Central memory CD8-positive, alpha-beta T cell (primary cell): Measurements from ENCODE around the gene OPCML.

Experiments
- ATAC-seq: fragments of 150-1000 bp; cut with Tn5 transposase; replicated peaks from 2 replicates; pipeline ENCODE4 v1.10.0; 2022; ENCODE audit warnings: mild to moderate bottlenecking, moderate FRiP score, moderate number of reproducible peaks; ENCODE audit not compliant: poor library complexity, severe bottlenecking; ENCODE audit errors: extremely low read depth
- DNase-seq, 2 donors: peaks; one replicate each; pipeline ENCODE4 v3.0.0; 2021; ENCODE audit warnings: low spot score in 2 of 2
- H3K27ac Mint-ChIP-seq: one replicate; pipeline ENCODE4 v1.8.0; 2022; ENCODE audit warnings: low read depth, mild to moderate bottlenecking, moderate library complexity, mixed read lengths
- H3K27me3 Mint-ChIP-seq: one replicate; pipeline ENCODE4 v1.8.0; 2022; ENCODE audit warnings: mixed read lengths
- H3K36me3 Mint-ChIP-seq: one replicate; pipeline ENCODE4 v1.8.0; 2022; ENCODE audit warnings: mild to moderate bottlenecking, moderate library complexity, mixed read lengths; ENCODE audit not compliant: insufficient read depth
- H3K4me1 Mint-ChIP-seq: one replicate; pipeline ENCODE4 v1.8.0; 2022; ENCODE audit warnings: mixed read lengths
- H3K4me3 Mint-ChIP-seq: one replicate; pipeline ENCODE4 v1.8.0; 2022; ENCODE audit warnings: mild to moderate bottlenecking, moderate library complexity, mixed read lengths
- H3K9me3 Mint-ChIP-seq: one replicate; pipeline ENCODE4 v1.8.0; 2022; ENCODE audit warnings: mixed read lengths

OPCML gene

GRCh38 chr11:133323354-133323753, 208.9 kb downstream of the OPCML start:
- H3K4me3 Mint-ChIP-seq, result no peak overlapping the region
- DNase-seq (no peak), ATAC-seq (no peak)
- H3K27me3 Mint-ChIP-seq, result no peaks in the 10 kb centered on the region
- no peaks in the 10 kb centered on the region for H3K36me3 Mint-ChIP-seq
- H3K9me3 Mint-ChIP-seq, result peaks cover 11% of the 10 kb centered on the region
- H3K4me1 Mint-ChIP-seq, result no peaks in the 10 kb centered on the region
- H3K27ac Mint-ChIP-seq, result no peak overlapping the region

GRCh38 chr11:133318221-133318620, 214.1 kb downstream of the OPCML start:
- Mint-ChIP-seq H3K4me3 (no peak overlapping the region), H3K27me3 (no peaks in the 10 kb centered on the region), H3K36me3 (no peaks in the 10 kb centered on the region), H3K27ac (no peak overlapping the region), H3K4me1 (no peaks in the 10 kb centered on the region), H3K9me3 (peaks cover 11% of the 10 kb centered on the region)
- DNase-seq (no peak), ATAC-seq (no peak)

- Mint-ChIP-seq H3K27me3 (no peaks in the 10 kb centered on the region), H3K4me1 (no peaks in the 10 kb centered on the region), H3K9me3 (peaks cover 18% of the 10 kb centered on the region), H3K27ac (no peak overlapping the region), H3K36me3 (no peaks in the 10 kb centered on the region), H3K4me3 (no peak overlapping the region)
- ATAC-seq (no peak), DNase-seq (no peak)
Observed at GRCh38 chr11:133311230-133311629, 221.1 kb downstream of the OPCML start.

GRCh38 chr11:133306019-133306418, 226.3 kb downstream of the OPCML start:
- Mint-ChIP-seq H3K27me3 (no peaks in the 10 kb centered on the region), H3K4me1 (no peaks in the 10 kb centered on the region), H3K27ac (no peak overlapping the region), H3K4me3 (no peak overlapping the region), H3K9me3 (peaks cover 16% of the 10 kb centered on the region), H3K36me3 (no peaks in the 10 kb centered on the region)
- no peak for ATAC-seq
- no peak for DNase-seq

DNA sequence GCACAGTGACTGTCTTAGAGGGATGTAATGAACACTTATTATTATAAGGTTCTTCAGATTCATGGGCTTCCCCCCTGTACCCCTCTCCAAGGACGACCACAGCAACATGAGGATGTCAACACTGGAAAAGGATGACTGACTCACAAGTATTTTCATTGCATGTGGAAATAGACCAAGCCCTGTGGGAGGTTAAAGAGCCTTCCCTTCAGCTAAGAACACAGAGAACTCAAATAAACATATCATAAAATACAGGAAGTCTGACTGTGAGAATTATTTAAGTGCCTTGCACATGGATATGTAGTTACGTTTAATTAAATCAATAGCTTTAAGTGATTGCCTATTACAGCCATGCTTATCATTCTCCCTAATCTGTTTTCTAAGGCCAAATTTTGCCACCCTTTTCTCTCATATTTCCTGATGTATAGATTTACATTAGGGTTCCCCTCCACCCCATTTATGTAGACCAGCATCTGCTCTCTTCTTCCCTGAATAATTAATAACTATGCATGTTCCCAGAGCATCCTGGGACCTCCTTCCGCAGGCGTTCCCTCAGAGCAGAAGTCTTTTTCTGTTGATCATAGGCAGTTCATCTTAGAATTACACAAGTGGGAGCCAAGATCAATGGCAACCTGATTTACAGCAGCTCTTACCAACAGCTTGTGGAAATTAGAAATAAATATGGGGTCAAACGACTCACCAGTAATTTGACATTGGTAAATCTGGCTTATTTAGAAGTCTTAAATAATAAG, 226.9 kb downstream of the OPCML start:
- Mint-ChIP-seq H3K27me3 (no peaks in the 10 kb centered on the region), H3K9me3 (peaks cover 20% of the 10 kb centered on the region), H3K36me3 (no peaks in the 10 kb centered on the region), H3K4me1 (no peaks in the 10 kb centered on the region), H3K4me3 (no peak overlapping the region), H3K27ac (no peak overlapping the region)
- DNase-seq, result no peak
- ATAC-seq, result no peak

DNA sequence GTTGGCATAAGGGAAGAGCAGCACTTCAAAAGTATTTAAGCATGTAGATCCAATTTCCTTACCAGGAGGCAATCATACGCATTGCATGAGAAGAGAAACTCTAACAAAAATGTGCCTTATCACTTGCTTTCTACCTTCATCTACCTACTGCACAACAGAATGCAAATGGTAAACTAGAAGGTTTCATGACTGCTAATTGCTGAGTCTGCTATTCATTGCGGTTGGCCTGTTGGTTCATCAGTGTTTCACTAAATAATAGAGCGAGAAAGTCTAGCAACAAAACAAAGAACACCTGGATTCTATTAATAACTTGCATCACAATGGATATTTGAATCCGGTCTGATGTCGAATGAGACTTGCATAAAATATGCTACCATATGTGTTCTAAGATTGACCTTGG, 229.0 kb downstream of the OPCML start:
- Mint-ChIP-seq H3K36me3 (no peaks in the 10 kb centered on the region), H3K27me3 (no peaks in the 10 kb centered on the region), H3K4me3 (no peak overlapping the region), H3K4me1 (no peaks in the 10 kb centered on the region), H3K27ac (no peak overlapping the region), H3K9me3 (peaks cover 23% of the 10 kb centered on the region)
- no peak for ATAC-seq
- DNase-seq, result no peak

GRCh38 chr11:133302056-133302455, 230.2 kb downstream of the OPCML start:
- H3K36me3 Mint-ChIP-seq, result no peaks in the 10 kb centered on the region
- peaks cover 21% of the 10 kb centered on the region for H3K9me3 Mint-ChIP-seq
- no peak overlapping the region for H3K4me3 Mint-ChIP-seq
- DNase-seq, result no peak
- no peak overlapping the region for H3K27ac Mint-ChIP-seq
- ATAC-seq, result no peak
- H3K27me3 Mint-ChIP-seq, result no peaks in the 10 kb centered on the region
- H3K4me1 Mint-ChIP-seq, result no peaks in the 10 kb centered on the region

- Mint-ChIP-seq H3K27me3 (no peaks in the 10 kb centered on the region), H3K27ac (no peak overlapping the region), H3K9me3 (peaks cover 18% of the 10 kb centered on the region), H3K4me1 (no peaks in the 10 kb centered on the region), H3K36me3 (no peaks in the 10 kb centered on the region), H3K4me3 (no peak overlapping the region)
- no peak for ATAC-seq
- no peak for DNase-seq
Observed at GRCh38 chr11:133300666-133301065, 231.6 kb downstream of the OPCML start.

- no peaks in the 10 kb centered on the region for H3K4me1 Mint-ChIP-seq
- peaks cover 4% of the 10 kb centered on the region for H3K9me3 Mint-ChIP-seq
- H3K27ac Mint-ChIP-seq, result no peak overlapping the region
- no peak for ATAC-seq
- DNase-seq, result no peak
- H3K27me3 Mint-ChIP-seq, result no peaks in the 10 kb centered on the region
- no peaks in the 10 kb centered on the region for H3K36me3 Mint-ChIP-seq
- no peak overlapping the region for H3K4me3 Mint-ChIP-seq
Observed at GRCh38 chr11:133291780-133292179, 240.5 kb downstream of the OPCML start.

GRCh38 chr11:133285359-133285758, 246.9 kb downstream of the OPCML start:
- no peaks in the 10 kb centered on the region for H3K4me1 Mint-ChIP-seq
- ATAC-seq (no peak), DNase-seq (no peak)
- H3K36me3 Mint-ChIP-seq, result no peaks in the 10 kb centered on the region
- no peaks in the 10 kb centered on the region for H3K27me3 Mint-ChIP-seq
- no peak overlapping the region for H3K27ac Mint-ChIP-seq
- H3K4me3 Mint-ChIP-seq, result no peak overlapping the region
- peaks cover 15% of the 10 kb centered on the region for H3K9me3 Mint-ChIP-seq

DNA sequence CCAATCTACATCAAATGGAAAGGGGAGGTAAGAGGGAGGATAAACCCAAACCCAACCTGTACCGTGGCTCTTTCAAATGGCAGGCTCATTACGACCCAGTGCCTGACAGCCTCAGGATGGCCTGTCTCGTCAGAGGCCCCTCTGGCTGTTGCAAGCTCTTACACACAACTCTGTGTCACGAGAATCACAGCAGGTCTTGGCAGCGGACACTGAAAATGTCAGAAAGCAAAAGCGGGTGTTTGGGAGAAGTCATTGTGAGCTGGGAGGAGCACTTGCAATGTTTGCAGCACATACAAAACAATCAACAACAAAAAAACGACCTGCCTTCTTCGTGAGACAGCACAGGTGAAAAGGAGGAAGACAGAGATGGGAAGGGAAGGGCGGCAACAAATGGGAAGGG, 248.1 kb downstream of the OPCML start:
- Mint-ChIP-seq H3K4me3 (no peak overlapping the region), H3K9me3 (peaks cover 20% of the 10 kb centered on the region), H3K4me1 (no peaks in the 10 kb centered on the region), H3K27me3 (no peaks in the 10 kb centered on the region), H3K36me3 (no peaks in the 10 kb centered on the region), H3K27ac (no peak overlapping the region)
- DNase-seq (no peak), ATAC-seq (no peak)

DNA sequence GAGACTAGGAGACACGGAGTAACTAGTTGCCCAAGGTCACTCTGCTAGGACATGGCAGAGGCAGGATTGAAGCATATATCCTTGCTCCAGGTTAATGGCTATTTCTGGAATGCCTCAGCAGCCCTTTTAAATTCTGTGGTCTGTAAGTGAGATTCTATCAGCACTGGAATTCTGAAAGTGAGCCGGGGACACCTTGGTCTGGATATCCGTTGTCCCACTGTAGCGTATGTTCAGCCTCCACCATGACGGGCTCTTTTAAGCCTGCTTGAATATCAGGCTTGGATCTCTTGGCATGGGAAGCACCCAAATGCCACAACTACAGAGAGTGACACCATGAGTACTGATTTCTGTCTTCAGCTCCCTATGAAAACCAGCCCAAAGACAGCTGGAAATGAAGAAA, 254.4 kb downstream of the OPCML start:
- Mint-ChIP-seq H3K27me3 (no peaks in the 10 kb centered on the region), H3K4me1 (no peaks in the 10 kb centered on the region)

DNA sequence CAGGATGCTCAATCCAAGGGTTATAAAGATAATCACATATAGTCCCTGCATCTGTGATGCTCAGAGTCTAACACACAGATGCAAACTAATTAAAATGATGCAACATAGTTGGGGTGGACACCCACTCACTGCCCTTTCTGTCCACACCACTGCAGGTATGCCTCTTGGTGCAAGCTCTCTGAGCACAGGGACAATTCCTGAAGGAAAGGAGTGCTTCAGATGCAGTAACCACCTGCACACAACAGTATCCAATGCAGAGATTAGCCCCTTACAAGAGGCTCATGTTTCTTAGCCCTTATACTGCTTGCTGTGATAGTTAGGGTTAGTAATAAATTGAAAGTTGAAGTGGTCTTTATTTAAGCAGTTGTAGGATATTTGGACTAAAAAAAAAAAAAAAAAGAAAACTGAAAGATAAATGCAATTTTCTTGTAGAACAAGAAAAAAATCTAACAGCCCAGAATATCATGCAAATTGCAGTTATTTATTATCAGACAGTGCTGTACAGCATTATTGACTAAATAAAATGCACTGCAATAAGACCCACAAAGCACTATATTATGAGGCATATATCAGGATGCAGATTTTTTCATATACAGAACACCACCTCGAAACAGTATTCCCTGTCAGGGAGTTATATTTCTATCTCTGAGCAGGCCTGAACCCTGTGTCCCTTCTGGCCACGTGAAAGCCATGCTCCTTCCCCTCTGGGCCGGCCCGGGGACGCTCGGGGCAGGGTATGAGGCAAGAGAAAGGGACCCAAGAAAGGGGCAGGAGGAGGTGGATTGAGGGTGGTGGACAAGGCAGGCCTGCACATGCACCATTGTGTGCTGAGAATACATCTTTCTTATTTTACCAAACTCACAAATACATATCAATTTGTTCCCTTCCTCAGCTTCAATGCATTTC, 260.2 kb downstream of the OPCML start:
- Mint-ChIP-seq H3K27me3 (no peaks in the 10 kb centered on the region), H3K9me3 (peaks cover 5% of the 10 kb centered on the region)

More for the DNA sequence above, 254.4 kb downstream of the OPCML start:
- ATAC-seq (no peak), DNase-seq (no peak)
- no peaks in the 10 kb centered on the region for H3K36me3 Mint-ChIP-seq
- no peak overlapping the region for H3K4me3 Mint-ChIP-seq
- peaks cover 18% of the 10 kb centered on the region for H3K9me3 Mint-ChIP-seq
- no peak overlapping the region for H3K27ac Mint-ChIP-seq

More for the DNA sequence above, 260.2 kb downstream of the OPCML start:
- H3K4me3 Mint-ChIP-seq, result no peak overlapping the region
- no peaks in the 10 kb centered on the region for H3K36me3 Mint-ChIP-seq
- no peaks in the 10 kb centered on the region for H3K4me1 Mint-ChIP-seq
- no peak for DNase-seq
- ATAC-seq, result no peak
- H3K27ac Mint-ChIP-seq, result no peak overlapping the region
